ENCODE data around the gene CDAN1. TPM values are rescaled to one million over a fixed set of nuclear protein-coding genes. Genes with fewer than 3 reads are reported as not detected.
A peak's percentile ranks its signal among the peaks of the same experiment; 100 is the strongest.
"Not testable (repeated sequence)": the region's sequence is repeated elsewhere in the genome, so short reads cannot be mapped to it uniquely, and the experiment has no call there.

CDAN1 gene
- total and polyA plus RNA-seq, 3 donors from 2014 or later: 17.1 to 43.5 (median 27.5) TPM

DNA sequence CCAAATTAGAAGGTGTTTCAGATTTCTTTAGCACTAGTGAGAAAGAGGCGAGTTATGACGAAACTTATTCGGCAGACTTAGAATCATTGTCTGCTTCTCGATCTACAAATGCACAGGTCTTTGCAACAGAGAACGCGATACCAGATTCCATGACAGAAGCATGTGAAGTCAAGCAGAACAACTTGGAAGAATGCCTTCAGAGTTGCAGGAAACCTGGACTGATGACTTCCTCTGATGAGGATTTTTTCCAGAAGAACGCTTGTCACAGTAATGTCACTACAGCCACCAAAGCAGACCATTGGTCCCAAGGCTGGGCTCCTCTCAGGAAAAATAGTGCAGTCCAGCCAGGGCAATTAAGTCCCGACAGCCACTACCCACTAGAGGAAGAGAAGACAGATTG lies 50.6 kb downstream of the CDAN1 start:
- Histone ChIP-seq H3K27ac (no peak overlapping the region), H3K4me1 (no peaks in the 10 kb centered on the region), H3K36me3 (ENCODE audit: low read depth, missing control alignments) (peaks cover 5% of the 10 kb centered on the region), H3K4me3 (no peak overlapping the region), H3K9me3 (no peaks in the 10 kb centered on the region), H3K27me3 (no peaks in the 10 kb centered on the region)
- TF ChIP-seq POLR2A (IDR thresholded peaks at IDR 0.05) (no peak), CTCF (IDR thresholded peaks at IDR 0.05) (no peak)
- DNase-seq: no peak
- 95 to 96% methylated on average over 8 of the region's 8 CpGs for WGBS, 2 donors
- intact Hi-C loops (cut with DNase I; ENCODE audit: low total_unique reads): no loop called here

DNA sequence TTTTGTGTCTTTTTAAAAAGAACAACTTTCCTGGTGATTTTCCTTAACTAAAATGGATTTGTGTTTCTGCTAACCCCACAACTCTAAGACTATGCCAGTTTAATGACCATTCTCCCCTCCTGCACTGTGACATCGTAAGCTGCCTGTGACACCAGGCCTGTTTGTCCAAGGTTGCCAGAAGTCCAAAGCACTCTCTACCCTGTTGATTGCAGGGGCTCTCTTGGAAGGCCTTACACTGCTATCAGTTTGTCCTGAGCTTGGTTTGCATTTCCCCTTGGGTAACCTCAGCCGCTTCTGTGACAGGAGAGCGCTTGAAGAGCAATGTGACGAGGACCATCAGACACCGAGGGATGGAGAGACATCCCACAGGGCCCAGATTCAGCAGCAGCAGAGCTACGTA lies 55.8 kb downstream of the CDAN1 start:
- Histone ChIP-seq H3K36me3 (ENCODE audit: low read depth, missing control alignments) (peaks cover 5% of the 10 kb centered on the region), H3K4me3 (no peak overlapping the region), H3K27me3 (no peaks in the 10 kb centered on the region), H3K27ac (no peak overlapping the region), H3K4me1 (peaks cover 6% of the 10 kb centered on the region), H3K9me3 (no peaks in the 10 kb centered on the region)
- intact Hi-C loops (cut with DNase I; ENCODE audit: low total_unique reads): no loop called here
- TF ChIP-seq POLR2A (IDR thresholded peaks at IDR 0.05) (no peak), CTCF (IDR thresholded peaks at IDR 0.05) (no peak)
- 93 to 94% methylated on average over 6 of the region's 6 CpGs for WGBS, 2 donors
- DNase-seq: no peak

DNA sequence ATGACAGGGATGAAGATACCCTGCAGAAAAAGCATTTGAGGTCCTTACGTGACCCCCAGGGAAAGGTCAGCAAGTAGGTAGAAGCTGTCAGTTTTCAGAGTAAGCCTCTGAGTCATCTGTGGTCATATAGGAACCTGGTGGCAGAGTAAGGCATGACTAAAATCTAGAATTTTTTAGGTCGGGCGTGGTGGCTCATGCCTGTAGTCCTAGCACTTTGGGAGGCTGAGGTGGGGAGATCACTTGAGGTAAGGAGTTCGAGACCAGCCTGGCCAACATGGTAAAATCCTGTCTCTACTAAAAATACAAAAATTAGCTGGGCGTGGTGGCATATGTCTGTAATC lies 56.8 kb downstream of the CDAN1 start:
- H3K27ac ChIP-seq; DNase-seq; H3K36me3 ChIP-seq (ENCODE audit: low read depth, missing control alignments); intact Hi-C loops (cut with DNase I; ENCODE audit: low total_unique reads); H3K4me3 ChIP-seq; H3K27me3 ChIP-seq; H3K9me3 ChIP-seq; H3K4me1 ChIP-seq: not testable (repeated sequence)
- 85 to 94% methylated on average over 5 of the region's 5 CpGs for WGBS, 2 donors

DNA sequence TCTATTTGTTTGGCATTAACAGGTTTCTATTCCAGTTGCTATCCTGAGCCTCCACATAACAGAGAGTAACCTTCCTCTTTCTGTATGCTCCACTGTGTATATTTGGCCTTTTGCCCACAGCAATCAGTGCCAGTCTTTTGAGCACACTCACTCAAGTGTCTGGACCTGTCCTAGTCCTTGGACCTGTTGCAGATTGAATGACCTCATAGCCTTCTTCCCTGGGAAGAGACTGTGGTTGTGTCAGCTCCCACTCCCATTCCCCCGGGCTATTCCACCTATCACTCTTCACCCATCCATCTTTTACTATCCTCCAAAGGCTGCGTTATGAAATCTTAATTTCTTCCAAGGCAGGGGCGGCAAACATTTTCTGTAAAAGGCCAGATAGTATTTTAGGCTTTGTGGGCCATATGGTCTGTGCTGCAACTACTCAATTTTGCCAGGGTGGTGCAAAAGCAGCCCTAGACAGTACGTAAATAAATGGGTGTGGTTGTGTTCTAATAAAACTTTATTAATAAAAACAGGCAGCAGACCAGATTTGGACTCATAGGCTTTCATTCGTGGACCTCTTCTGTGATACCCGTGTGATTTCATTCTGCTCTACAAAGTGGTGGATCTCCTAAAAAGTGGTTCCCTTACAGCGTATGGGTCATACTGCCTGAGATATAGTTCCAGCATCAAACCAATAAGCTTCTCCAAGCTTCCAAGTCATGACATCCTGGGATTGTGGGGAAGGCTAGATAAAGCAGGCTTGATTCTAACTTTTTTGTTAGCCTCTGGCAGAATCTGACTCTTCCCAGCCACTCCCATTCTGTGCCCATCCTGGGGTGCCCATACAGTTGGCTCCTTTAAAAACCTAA lies 57.4 kb downstream of the CDAN1 start:
- 80 to 90% methylated on average over 7 of the region's 7 CpGs for WGBS, 2 donors
- intact Hi-C loops (cut with DNase I; ENCODE audit: low total_unique reads): no loop called here
- TF ChIP-seq CTCF (IDR thresholded peaks at IDR 0.05) (no peak), POLR2A (IDR thresholded peaks at IDR 0.05) (no peak)
- Histone ChIP-seq H3K4me1 (peaks cover 6% of the 10 kb centered on the region), H3K36me3 (ENCODE audit: low read depth, missing control alignments) (peaks cover 10% of the 10 kb centered on the region), H3K9me3 (no peaks in the 10 kb centered on the region), H3K27me3 (no peaks in the 10 kb centered on the region), H3K4me3 (no peak overlapping the region), H3K27ac (no peak overlapping the region)
- DNase-seq: peak; percentile 68

GRCh38 chr15:42675021-42675420 lies 61.9 kb downstream of the CDAN1 start:
- 95% methylated on average over 1 of the region's 1 CpG for WGBS, 2 donors
- Histone ChIP-seq H3K36me3 (ENCODE audit: low read depth, missing control alignments) (peaks cover 5% of the 10 kb centered on the region), H3K4me1 (peaks cover 6% of the 10 kb centered on the region), H3K27me3 (no peaks in the 10 kb centered on the region), H3K4me3 (no peak overlapping the region), H3K9me3 (no peaks in the 10 kb centered on the region), H3K27ac (no peak overlapping the region)
- TF ChIP-seq CTCF (IDR thresholded peaks at IDR 0.05) (no peak), POLR2A (IDR thresholded peaks at IDR 0.05) (no peak)
- intact Hi-C loops (cut with DNase I; ENCODE audit: low total_unique reads): no loop called here
- no peak for DNase-seq
